GM12873 (cell line): ENCODE measurements around the gene ODAD3.

ENCODE experiments used
- CTCF ChIP-seq: IDR thresholded peaks from 2 replicates; pipeline ENCODE4 v1.5.1; 2012; ENCODE audit warnings: low read depth, mild to moderate bottlenecking, moderate library complexity, low read length, control low read depth; ENCODE audit not compliant: insufficient read depth; ENCODE audit errors: missing control alignments

ODAD3 gene

GRCh38 chr19:11479898-11480714, 45.2 kb upstream of the ODAD3 start:
- TF ChIP-seq CTCF = no peak

- no peak for TF ChIP-seq CTCF
Measured at GRCh38 chr19:11479090-11479897, 44.4 kb upstream of the ODAD3 start.

- TF ChIP-seq CTCF = no peak
Measured at GRCh38 chr19:11478167-11479089, 43.5 kb upstream of the ODAD3 start.

GRCh38 chr19:11475861-11476260, 40.9 kb upstream of the ODAD3 start:
- no peak for TF ChIP-seq CTCF

- TF ChIP-seq CTCF = no peak
Measured at GRCh38 chr19:11473725-11474124, 38.8 kb upstream of the ODAD3 start.

GRCh38 chr19:11465600-11465999, 30.7 kb upstream of the ODAD3 start:
- TF ChIP-seq CTCF = no peak
